Mucosa of rectum (tissue), 2 donors: Measurements from ENCODE around the gene STK40.

Experiments used
- H3K27ac ChIP-seq, 2 donors: one replicate each; pipeline ENCODE4 v1.7.0; 2013; ENCODE audit warnings: inconsistent platforms in 2 of 2, low read depth in 2 of 2, low read length in 2 of 2
- H3K27me3 ChIP-seq, 2 donors: one replicate each; pipeline ENCODE4 v1.7.0; 2013; ENCODE audit warnings: low read length in 2 of 2; ENCODE audit not compliant: control insufficient read depth in 2 of 2, insufficient read depth in 2 of 2
- H3K36me3 ChIP-seq, 2 donors: one replicate each; pipeline ENCODE4 v1.7.0; 2013; ENCODE audit warnings: low read length in 2 of 2; ENCODE audit not compliant: control insufficient read depth in 2 of 2, insufficient read depth in 2 of 2
- H3K4me1 ChIP-seq, 2 donors: one replicate each; pipeline ENCODE4 v1.7.0; 2013; ENCODE audit warnings: low read length in 2 of 2, mild to moderate bottlenecking in 1 of 2; ENCODE audit not compliant: control insufficient read depth in 2 of 2, insufficient read depth in 2 of 2
- H3K4me3 ChIP-seq, 2 donors: one replicate each; pipeline ENCODE4 v1.7.0; 2013; ENCODE audit warnings: low read length in 2 of 2
- H3K9ac ChIP-seq, 2 donors: one replicate each; pipeline ENCODE4 v1.7.0; 2013; ENCODE audit warnings: low read length in 2 of 2, low read depth in 1 of 2, mild to moderate bottlenecking in 1 of 2
- H3K9me3 ChIP-seq, 2 donors: one replicate each; pipeline ENCODE4 v1.7.0; 2013; ENCODE audit warnings: low read length in 2 of 2; ENCODE audit not compliant: control insufficient read depth in 2 of 2
- donor health status: healthy.
- donor health status: Normal muscosa, but diverticular disease.

STK40 gene, protein sequence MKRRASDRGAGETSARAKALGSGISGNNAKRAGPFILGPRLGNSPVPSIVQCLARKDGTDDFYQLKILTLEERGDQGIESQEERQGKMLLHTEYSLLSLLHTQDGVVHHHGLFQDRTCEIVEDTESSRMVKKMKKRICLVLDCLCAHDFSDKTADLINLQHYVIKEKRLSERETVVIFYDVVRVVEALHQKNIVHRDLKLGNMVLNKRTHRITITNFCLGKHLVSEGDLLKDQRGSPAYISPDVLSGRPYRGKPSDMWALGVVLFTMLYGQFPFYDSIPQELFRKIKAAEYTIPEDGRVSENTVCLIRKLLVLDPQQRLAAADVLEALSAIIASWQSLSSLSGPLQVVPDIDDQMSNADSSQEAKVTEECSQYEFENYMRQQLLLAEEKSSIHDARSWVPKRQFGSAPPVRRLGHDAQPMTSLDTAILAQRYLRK

DNA sequence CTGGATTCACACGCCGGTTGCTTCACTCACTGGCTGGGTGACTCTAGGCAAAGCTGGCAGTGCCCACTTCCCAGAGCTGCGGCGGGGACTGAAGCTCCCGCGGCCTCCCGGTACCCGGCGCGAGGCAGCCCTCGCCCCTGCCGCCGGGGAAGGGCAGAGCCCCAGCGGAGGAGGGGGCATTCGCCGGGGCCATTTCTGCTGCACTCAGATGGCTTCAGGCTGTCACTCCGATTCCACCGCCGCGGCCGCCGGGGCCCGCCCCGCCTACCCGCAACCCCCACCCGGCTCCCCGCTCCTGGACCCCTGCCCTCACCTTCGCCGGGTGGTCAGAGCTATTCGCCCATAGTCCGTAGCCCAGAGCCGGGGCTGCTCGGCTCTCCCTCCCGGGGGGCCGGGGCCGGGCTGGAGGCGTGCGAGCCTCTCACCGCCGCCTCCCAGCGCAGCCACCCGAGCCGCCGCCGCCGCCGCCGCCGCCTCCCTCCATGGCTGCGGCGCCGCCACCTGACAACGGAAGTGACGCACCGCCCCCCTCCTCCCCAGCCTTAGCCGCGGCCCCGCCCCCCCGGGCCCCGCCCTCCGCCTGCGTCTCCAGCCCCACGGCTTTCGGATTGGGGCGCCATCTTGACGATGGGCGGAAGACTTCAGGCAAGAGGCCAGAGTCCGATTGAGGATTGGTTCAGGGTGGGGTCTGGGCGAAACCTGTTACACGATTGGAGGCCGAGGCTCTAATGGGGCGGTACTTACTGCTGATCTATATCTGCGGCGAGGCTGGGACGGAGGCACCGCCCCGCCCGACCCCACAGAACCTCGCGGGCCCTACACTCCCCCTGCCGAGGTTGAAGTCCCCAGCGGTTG is at the start of gene STK40:
Gene STK40, minus strand, starts transcription at position 515 of the 855 bp plus-strand sequence. CDS start 24,592 bp downstream, outside the sequence.
- H3K4me3 ChIP-seq, result peak within 1 kb of the TSS; percentile 79 to 95
- H3K4me1 ChIP-seq, result peaks cover 36 to 40% of the 10 kb centered on the region in 2 donors

DNA sequence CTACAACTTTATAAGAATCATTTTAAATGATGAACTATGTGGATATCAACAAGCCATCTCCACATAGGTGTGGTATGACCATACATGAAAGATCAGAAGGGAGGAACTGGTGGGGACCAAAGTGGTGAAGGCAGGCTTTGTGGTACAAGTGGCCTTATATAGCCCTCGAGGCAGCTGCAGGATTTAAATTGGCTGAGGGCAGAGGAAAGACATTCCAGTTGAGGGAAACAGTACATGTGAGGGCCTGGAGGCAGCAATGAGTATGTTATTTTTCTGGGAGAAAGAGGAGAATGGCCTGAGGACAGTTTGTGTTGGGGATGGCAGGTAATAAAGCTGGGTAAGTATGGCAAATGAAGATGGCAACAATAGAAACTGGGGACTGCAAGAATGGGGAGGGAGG is 47.4 kb upstream of the STK40 start:
- Histone ChIP-seq H3K27ac (no peak overlapping the region), H3K4me3 (no peak overlapping the region), H3K4me1 (no peaks in the 10 kb centered on the region), H3K9me3 (no peaks in the 10 kb centered on the region), H3K9ac (no peak overlapping the region), H3K36me3 (peaks cover 3 to 10% of the 10 kb centered on the region in 2 donors), H3K27me3 (no peaks in the 10 kb centered on the region)

More for the DNA sequence above, at the start of gene STK40:
- peak within 1 kb of the TSS; percentile 96 to 98 for H3K27ac ChIP-seq
- H3K36me3 ChIP-seq, result peaks cover 0 to under 1% of the 10 kb centered on the region in 2 donors
- no peaks in the 10 kb centered on the region for H3K9me3 ChIP-seq
- H3K9ac ChIP-seq, result peak within 1 kb of the TSS; percentile 95 to 98
- no peaks in the 10 kb centered on the region for H3K27me3 ChIP-seq

DNA sequence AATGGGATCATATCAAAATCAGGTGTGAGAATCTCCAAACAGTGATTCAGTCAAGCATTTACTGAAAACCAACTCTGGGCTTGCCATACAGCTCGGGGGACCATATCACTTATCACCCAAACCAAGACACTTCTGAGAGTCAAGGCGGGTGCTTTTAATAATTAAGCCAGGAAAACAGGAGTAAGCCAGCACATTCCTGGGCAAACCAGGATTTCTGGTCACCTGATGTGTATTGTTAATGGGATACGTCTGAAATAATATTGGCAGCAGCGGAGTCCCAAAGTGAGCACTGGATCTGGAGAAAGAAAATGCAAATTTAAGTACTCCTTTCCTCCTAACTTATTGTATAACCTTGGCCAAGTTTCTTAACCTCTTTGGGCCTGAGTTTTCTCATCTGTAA is 46.9 kb upstream of the STK40 start:
- no peak overlapping the region for H3K27ac ChIP-seq
- H3K36me3 ChIP-seq, result peaks cover 3 to 10% of the 10 kb centered on the region in 2 donors
- no peaks in the 10 kb centered on the region for H3K27me3 ChIP-seq
- no peaks in the 10 kb centered on the region for H3K9me3 ChIP-seq
- no peak overlapping the region for H3K4me3 ChIP-seq
- no peak overlapping the region for H3K9ac ChIP-seq
- no peaks in the 10 kb centered on the region for H3K4me1 ChIP-seq

DNA sequence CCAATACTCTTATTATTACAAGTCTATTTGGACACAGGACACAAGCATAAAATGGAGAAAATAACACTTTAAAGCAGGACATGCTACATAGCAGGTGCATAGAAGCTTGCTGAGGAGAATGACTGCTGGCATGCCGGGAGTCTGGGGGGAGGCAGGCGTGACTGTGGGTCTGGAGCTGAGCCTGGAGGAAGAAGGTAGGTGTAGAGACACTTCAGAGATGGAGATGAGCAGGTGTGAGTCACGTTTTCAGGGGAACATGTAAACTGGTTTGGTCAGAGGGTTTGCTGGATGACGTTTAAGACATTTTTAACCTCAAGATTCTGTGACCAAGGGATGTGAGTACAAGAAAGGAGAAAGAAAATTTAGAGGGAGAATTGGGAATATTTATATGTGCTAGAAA is 40.1 kb upstream of the STK40 start:
- Histone ChIP-seq H3K27me3 (no peaks in the 10 kb centered on the region), H3K36me3 (peaks cover under 1 to 8% of the 10 kb centered on the region in 2 donors), H3K4me3 (no peak overlapping the region), H3K9me3 (no peaks in the 10 kb centered on the region), H3K9ac (no peak overlapping the region), H3K4me1 (no peaks in the 10 kb centered on the region), H3K27ac (no peak overlapping the region)

DNA sequence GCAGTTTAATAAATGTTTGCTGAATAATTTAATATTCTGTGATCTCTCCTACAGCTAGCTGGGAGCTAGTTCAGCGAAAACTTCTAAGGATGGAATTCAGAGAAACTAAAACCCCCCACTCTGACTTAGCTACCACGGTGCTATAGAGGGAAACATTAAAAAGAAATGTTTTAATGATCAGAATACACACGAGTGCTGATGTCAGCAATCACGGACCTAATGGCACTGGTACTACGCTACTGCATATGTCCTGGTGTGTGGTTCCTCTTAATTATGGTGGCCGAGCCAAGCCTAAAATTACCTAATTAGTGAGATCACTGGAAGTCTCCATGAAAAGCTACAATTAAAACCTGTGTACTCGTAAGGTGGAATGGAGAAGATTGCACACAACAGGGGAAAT is 35.9 kb upstream of the STK40 start:
- no peaks in the 10 kb centered on the region for H3K27me3 ChIP-seq
- no peak overlapping the region for H3K9ac ChIP-seq
- no peak overlapping the region for H3K4me3 ChIP-seq
- no peak overlapping the region for H3K27ac ChIP-seq
- H3K4me1 ChIP-seq, result peaks cover 0 to 5% of the 10 kb centered on the region in 2 donors
- H3K36me3 ChIP-seq, result peaks cover 0 to 8% of the 10 kb centered on the region in 2 donors
- H3K9me3 ChIP-seq, result no peaks in the 10 kb centered on the region

DNA sequence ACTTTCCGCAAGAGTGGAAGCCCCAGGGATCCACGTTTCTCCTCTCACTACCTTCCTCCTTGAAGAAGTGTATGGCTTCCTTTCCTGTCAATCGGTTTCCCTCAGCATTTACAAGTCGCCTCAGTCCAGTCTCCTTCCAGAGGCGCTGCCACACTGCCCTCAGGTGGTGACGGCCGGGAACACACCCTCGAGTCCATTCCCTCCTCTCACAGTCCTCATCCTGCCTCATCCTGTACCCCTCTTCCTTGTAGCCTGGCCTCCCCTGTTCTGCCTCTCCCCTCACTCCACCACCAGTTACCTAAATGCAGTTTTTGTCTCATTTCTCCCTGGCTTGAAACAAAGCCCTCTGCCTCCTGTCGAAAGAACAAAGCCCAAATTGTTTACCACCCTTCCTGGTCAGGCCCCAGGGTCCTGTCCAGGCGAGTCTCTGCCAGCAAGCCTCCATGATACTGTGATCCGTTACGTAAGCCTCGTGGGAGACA is 35.2 kb upstream of the STK40 start:
- H3K27me3 ChIP-seq, result no peaks in the 10 kb centered on the region
- peak overlapping the region in 1 of 2 donors; percentile 1 for H3K9ac ChIP-seq
- H3K4me3 ChIP-seq, result no peak overlapping the region
- peaks cover 0 to 8% of the 10 kb centered on the region in 2 donors for H3K36me3 ChIP-seq
- peaks cover 0 to 6% of the 10 kb centered on the region in 2 donors for H3K4me1 ChIP-seq
- H3K27ac ChIP-seq, result no peak overlapping the region
- no peaks in the 10 kb centered on the region for H3K9me3 ChIP-seq

DNA sequence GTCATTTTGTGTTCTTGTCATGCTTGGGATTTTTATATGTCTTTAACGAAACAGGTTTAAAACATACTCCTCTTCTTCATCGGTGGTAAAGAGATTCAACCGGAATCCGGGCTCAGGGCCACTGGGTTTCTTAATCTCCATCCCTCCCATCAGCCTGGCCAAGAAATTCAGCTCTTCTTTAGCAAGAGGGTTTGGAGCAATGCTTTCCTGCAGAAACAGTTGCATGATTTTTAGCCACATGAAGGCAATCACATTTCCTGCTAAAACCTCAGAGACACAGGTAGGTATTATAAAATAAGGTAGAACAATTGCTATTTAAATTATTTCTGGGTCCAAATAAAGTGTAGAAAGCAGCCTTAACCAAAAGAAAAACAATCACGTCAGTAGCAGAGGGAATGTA is 34.7 kb upstream of the STK40 start:
- Histone ChIP-seq H3K27me3 (no peaks in the 10 kb centered on the region), H3K9me3 (no peaks in the 10 kb centered on the region), H3K4me3 (no peak overlapping the region), H3K36me3 (peaks cover 0 to 8% of the 10 kb centered on the region in 2 donors), H3K4me1 (peaks cover 0 to 9% of the 10 kb centered on the region in 2 donors), H3K9ac (no peak overlapping the region), H3K27ac (no peak overlapping the region)

DNA sequence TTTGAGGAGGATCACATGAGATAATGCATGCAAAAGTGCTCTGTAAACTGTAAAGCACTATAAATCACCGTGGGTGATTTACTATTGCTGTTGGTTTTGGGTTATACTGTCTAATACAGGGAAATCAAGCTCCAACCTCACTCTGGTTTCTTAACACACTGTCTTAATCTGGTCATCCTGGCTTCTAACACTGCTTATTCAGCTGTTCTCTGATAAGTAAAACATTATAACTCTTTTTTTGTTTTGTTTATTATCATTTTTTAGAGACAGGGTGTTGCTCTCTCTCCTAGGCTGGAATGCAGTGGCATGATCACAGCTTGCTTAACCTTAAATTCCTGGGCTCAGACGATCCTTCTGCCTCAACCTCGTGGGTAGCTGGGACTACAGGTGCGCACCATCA is 33.8 kb upstream of the STK40 start:
- no peaks in the 10 kb centered on the region for H3K9me3 ChIP-seq
- H3K36me3 ChIP-seq, result peaks cover 0 to 8% of the 10 kb centered on the region in 2 donors
- H3K27ac ChIP-seq, result no peak overlapping the region
- H3K4me1 ChIP-seq, result peaks cover 0 to 9% of the 10 kb centered on the region in 2 donors
- no peaks in the 10 kb centered on the region for H3K27me3 ChIP-seq
- no peak overlapping the region for H3K9ac ChIP-seq
- H3K4me3 ChIP-seq, result no peak overlapping the region

DNA sequence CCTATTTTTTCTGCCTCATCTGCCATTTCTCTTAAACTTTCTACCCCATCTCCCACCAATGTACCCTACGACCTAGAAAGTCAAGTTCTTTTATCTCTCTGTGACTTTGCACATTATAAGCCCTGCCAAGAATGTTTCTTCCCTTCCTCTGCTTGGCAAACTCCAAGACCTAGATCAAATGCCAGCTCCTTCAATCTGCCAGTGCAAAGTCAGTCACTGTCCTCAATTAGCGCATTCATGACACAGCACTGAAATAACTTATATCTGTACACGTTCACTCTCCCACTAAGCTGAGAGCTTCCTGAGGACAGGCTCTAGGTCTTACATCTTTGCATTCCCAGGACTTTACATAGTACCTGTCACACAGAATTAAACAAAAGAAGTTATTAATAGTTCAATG is 33.4 kb upstream of the STK40 start:
- Histone ChIP-seq H3K9ac (no peak overlapping the region), H3K9me3 (no peaks in the 10 kb centered on the region), H3K4me1 (peaks cover 0 to 9% of the 10 kb centered on the region in 2 donors), H3K4me3 (no peak overlapping the region), H3K36me3 (peaks cover 0 to 8% of the 10 kb centered on the region in 2 donors), H3K27me3 (no peaks in the 10 kb centered on the region), H3K27ac (no peak overlapping the region)

DNA sequence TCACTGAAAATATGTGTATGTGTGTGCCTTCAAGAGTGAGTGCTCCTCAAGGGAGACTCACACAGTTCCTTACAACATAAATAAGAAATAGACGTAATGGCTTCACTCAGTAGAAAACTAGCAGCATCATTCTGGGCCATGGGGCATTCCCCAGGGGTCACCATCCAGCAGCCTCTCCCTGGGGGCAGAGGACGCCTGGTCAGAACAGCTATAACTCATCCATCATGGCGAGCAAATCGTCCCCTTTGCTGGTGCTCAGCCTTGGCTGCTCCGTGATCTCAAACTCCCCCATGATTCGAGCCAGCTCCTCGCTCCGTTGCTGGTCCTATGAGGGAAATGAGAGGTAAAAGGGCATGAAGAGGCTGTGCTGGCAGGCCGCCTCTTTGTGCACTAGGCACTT is 32.2 kb upstream of the STK40 start:
- Histone ChIP-seq H3K9ac (no peak overlapping the region), H3K27ac (no peak overlapping the region), H3K4me3 (no peak overlapping the region), H3K4me1 (peaks cover 0 to 9% of the 10 kb centered on the region in 2 donors), H3K36me3 (peaks cover 0 to 8% of the 10 kb centered on the region in 2 donors), H3K9me3 (no peaks in the 10 kb centered on the region), H3K27me3 (no peaks in the 10 kb centered on the region)
